MM.1S (cell line): ENCODE measurements around the gene DRC7.

Experiments
- DNase-seq: peaks from one replicate; pipeline ENCODE4 v3.0.0-alpha.2; 2015
- H2AFZ ChIP-seq: fragments of 300-600 bp; sonication (generic); 2 replicates; pipeline ENCODE4 v1.6.0; 2016; ENCODE audit warnings: antibody characterized with exemption, low read length
- H3F3A ChIP-seq: fragments of 300-600 bp; sonication (generic); 2 replicates; pipeline ENCODE4 v1.6.1; 2016; ENCODE audit warnings: mild to moderate bottlenecking, antibody characterized with exemption, low read length, moderate library complexity, mixed read lengths; ENCODE audit not compliant: insufficient read depth
- H3K27ac ChIP-seq: fragments of 300-600 bp; sonication (generic); 2 replicates; pipeline ENCODE4 v1.5.1; 2016; ENCODE audit warnings: mild to moderate bottlenecking, low read length
- H3K27me3 ChIP-seq: fragments of 300-600 bp; sonication (generic); replicated peaks from 2 replicates; pipeline ENCODE4 v1.6.0; 2016; ENCODE audit warnings: low read length; ENCODE audit not compliant: insufficient read depth
- H3K36me3 ChIP-seq: fragments of 300-600 bp; sonication (generic); replicated peaks from 2 replicates; pipeline ENCODE4 v1.6.1; 2016; ENCODE audit warnings: mild to moderate bottlenecking, low read length, mixed read lengths; ENCODE audit not compliant: insufficient read depth
- H3K4me1 ChIP-seq: fragments of 300-600 bp; sonication (generic); 2 replicates; pipeline ENCODE4 v1.6.1; 2016; ENCODE audit warnings: low read length, mixed read lengths
- H3K4me2 ChIP-seq: fragments of 300-600 bp; sonication (generic); 2 replicates; pipeline ENCODE4 v1.6.0; 2016; ENCODE audit warnings: low read depth, low read length
- H3K4me3 ChIP-seq: fragments of 300-600 bp; sonication (generic); 2 replicates; pipeline ENCODE4 v1.5.1; 2016; ENCODE audit warnings: low read length, mixed read lengths
- H3K79me2 ChIP-seq: fragments of 300-600 bp; sonication (generic); 2 replicates; pipeline ENCODE4 v1.6.1; 2016; ENCODE audit warnings: mixed run types, low read length, mixed read lengths
- H3K9ac ChIP-seq: fragments of 300-600 bp; sonication (generic); 2 replicates; pipeline ENCODE4 v1.6.1; 2016; ENCODE audit warnings: low read length, mixed read lengths
- H3K9me2 ChIP-seq: fragments of 300-600 bp; sonication (generic); replicated peaks from 2 replicates; pipeline ENCODE4 v1.6.1; 2016; ENCODE audit warnings: mild to moderate bottlenecking, low read length, mixed read lengths; ENCODE audit not compliant: insufficient read depth
- H3K9me3 ChIP-seq: fragments of 300-600 bp; sonication (generic); replicated peaks from 2 replicates; pipeline ENCODE4 v1.6.1; 2016; ENCODE audit warnings: mild to moderate bottlenecking, low read length, mixed read lengths; ENCODE audit not compliant: insufficient read depth
- H4K20me1 ChIP-seq: fragments of 300-600 bp; sonication (generic); 2 replicates; pipeline ENCODE4 v1.6.1; 2016; ENCODE audit warnings: mild to moderate bottlenecking, low read length, moderate library complexity, mixed read lengths; ENCODE audit not compliant: insufficient read depth
- EZH2 ChIP-seq: fragments of 300-600 bp; sonication (generic); optimal IDR thresholded peaks from 2 replicates; pipeline ENCODE3; 2017; ENCODE audit warnings: low read depth, mild to moderate bottlenecking, antibody characterized with exemption, low read length, mixed read lengths
- EZH2phosphoT487 ChIP-seq: fragments of 300-600 bp; sonication (generic); IDR thresholded peaks from 2 replicates; pipeline ENCODE4 v1.6.1; 2018; ENCODE audit warnings: antibody characterized with exemption, low read length
- TF ChIP-seq, protein P1 (sequence below): fragments of 300-600 bp; sonication (generic); IDR thresholded peaks from 2 replicates; pipeline ENCODE4 v1.5.1; 2016; ENCODE audit warnings: antibody characterized with exemption, low read length, mixed read lengths

DRC7 gene

DNA sequence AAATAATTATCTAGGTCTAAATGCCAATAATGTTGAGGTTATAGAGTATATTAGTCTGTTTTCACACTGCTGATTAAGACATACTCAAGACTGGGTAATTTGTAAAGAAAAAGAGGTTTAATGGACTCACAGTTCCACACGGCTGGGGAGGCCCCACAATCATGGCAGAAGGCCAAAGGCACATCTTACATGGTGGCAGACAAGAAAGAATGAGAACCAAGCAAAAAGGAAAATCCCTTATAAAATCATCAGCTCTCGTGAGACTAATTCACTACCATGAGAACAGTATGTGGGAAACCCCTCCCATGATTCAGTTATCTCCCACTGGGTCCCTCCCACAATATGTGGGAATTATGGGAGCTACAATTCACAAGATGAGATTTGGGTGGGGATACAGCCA lies 38.1 kb downstream of the DRC7 start:
- H3K9me2 ChIP-seq, result no peaks in the 10 kb centered on the region
- H3K36me3 ChIP-seq, result no peaks in the 10 kb centered on the region
- no peaks in the 10 kb centered on the region for H3K9me3 ChIP-seq
- H4K20me1 ChIP-seq, result no peaks in the 10 kb centered on the region
- no peak overlapping the region for H3K27ac ChIP-seq
- H3F3A ChIP-seq, result no peaks in the 10 kb centered on the region
- no peak overlapping the region for H3K4me3 ChIP-seq
- no peaks in the 10 kb centered on the region for H3K27me3 ChIP-seq
- H3K79me2 ChIP-seq, result peaks cover 8% of the 10 kb centered on the region; the same call in 1 of the 2 replicates
- no peak for DNase-seq
- H3K9ac ChIP-seq, result no peak overlapping the region
- TF ChIP-seq EZH2, result no peak
- TF ChIP-seq, protein P1, sequence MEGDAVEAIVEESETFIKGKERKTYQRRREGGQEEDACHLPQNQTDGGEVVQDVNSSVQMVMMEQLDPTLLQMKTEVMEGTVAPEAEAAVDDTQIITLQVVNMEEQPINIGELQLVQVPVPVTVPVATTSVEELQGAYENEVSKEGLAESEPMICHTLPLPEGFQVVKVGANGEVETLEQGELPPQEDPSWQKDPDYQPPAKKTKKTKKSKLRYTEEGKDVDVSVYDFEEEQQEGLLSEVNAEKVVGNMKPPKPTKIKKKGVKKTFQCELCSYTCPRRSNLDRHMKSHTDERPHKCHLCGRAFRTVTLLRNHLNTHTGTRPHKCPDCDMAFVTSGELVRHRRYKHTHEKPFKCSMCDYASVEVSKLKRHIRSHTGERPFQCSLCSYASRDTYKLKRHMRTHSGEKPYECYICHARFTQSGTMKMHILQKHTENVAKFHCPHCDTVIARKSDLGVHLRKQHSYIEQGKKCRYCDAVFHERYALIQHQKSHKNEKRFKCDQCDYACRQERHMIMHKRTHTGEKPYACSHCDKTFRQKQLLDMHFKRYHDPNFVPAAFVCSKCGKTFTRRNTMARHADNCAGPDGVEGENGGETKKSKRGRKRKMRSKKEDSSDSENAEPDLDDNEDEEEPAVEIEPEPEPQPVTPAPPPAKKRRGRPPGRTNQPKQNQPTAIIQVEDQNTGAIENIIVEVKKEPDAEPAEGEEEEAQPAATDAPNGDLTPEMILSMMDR, result no peak
- no peak for TF ChIP-seq EZH2phosphoT487
- H3K4me1 ChIP-seq, result no peaks in the 10 kb centered on the region
- no peak overlapping the region for H3K4me2 ChIP-seq
- no peak overlapping the region for H2AFZ ChIP-seq

DNA sequence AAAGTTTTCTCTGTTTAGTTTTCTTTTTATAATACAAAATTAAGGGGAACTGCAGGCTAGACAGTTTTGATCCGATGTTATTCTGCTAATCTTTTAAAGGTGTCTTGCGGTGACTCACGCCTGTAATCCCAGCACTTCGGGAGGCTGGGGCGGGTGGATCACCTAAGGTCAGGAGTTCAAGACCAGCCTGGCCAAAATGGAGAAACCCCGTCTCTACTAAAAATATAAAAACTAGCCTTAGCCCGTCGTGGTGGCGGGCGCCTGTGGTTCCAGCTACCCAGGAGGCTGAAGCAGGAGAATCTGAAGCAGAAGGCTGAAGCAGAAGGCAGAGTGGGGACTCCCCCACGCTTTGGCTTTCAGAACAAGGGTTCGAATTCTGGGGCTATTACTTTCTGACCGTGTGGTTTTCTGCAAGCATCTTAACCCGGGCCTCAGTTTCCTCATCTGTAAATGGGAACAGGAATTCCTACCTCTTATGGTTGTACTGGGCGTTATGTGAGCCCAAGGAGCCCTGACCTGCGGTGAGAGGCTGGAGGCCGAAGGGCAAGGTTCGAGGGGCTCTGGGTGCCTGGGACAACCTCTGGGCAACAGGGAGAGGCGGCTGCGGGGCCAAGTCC lies 39.8 kb downstream of the DRC7 start:
- H3K9ac ChIP-seq, result peak overlapping the region; percentile 87
- no peaks in the 10 kb centered on the region for H3F3A ChIP-seq
- no peaks in the 10 kb centered on the region for H3K27me3 ChIP-seq
- no peaks in the 10 kb centered on the region for H4K20me1 ChIP-seq
- H3K4me3 ChIP-seq, result peak overlapping the region; percentile 90
- no peaks in the 10 kb centered on the region for H3K4me1 ChIP-seq
- peak overlapping the region; percentile 51; the same call in 1 of the 2 replicates for H3K27ac ChIP-seq
- peak overlapping the region; percentile 95 for H2AFZ ChIP-seq
- H3K36me3 ChIP-seq, result no peaks in the 10 kb centered on the region
- H3K79me2 ChIP-seq, result peaks cover 8% of the 10 kb centered on the region; the same call in 1 of the 2 replicates
- no peaks in the 10 kb centered on the region for H3K9me2 ChIP-seq
- TF ChIP-seq EZH2, result no peak
- TF ChIP-seq, protein P1, result no peak
- TF ChIP-seq EZH2phosphoT487, result no peak
- peak overlapping the region; percentile 77 for H3K4me2 ChIP-seq
- DNase-seq, result no peak
- no peaks in the 10 kb centered on the region for H3K9me3 ChIP-seq

DNA sequence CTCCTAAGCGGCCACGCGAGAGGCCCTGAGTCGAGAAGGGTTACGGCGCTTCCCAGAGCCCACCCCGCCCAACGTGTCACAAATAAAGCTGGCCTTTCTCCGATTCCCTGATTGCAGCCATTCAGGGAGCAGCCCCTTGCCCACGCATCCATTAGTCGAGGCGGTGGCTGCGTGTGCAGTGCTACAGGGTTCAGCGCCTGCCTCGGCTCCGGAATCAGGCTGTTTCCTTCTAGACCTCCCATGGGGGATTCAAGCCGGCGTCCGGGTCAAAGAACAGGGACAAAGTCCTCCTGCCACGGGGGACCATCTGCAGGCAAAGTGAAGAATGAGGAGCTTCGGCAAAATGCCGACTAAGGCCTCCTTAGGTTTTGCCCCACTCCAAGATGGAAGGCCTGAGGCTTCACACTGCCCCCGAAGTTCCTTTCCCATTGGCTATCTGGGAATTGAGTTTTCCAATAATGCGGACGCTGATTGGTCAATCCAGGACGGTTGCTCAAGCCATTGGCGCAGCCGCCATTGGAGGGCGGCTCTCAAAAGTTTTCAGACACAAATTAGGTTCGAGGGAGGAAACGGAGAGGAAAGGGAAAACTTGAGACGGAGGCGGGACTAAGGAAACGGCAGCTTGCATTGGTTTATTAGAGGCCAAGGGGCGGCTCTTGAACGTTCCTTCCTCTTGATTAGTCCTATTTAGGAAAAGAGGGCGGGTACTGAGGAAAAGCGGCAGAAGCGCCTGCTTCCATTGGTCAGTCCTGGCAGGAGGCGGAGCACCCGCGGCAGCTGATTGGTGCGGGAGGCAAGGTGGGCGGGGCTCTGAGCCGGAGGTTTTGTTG lies 40.5 kb downstream of the DRC7 start:
- TF ChIP-seq, protein P1, result no peak
- TF ChIP-seq EZH2phosphoT487 (no peak), EZH2 (no peak)
- H3F3A ChIP-seq, result no peaks in the 10 kb centered on the region
- H2AFZ ChIP-seq, result peak overlapping the region; percentile 95
- H3K9me3 ChIP-seq, result no peaks in the 10 kb centered on the region
- H3K4me3 ChIP-seq, result peak overlapping the region; percentile 90
- H3K4me1 ChIP-seq, result no peaks in the 10 kb centered on the region
- peak; percentile 100 for DNase-seq
- H3K9ac ChIP-seq, result peak overlapping the region; percentile 87
- H3K27ac ChIP-seq, result peak overlapping the region; percentile 51; the same call in 1 of the 2 replicates
- H3K4me2 ChIP-seq, result peak overlapping the region; percentile 97
- no peaks in the 10 kb centered on the region for H4K20me1 ChIP-seq
- H3K27me3 ChIP-seq, result no peaks in the 10 kb centered on the region
- peaks cover 8% of the 10 kb centered on the region; the same call in 1 of the 2 replicates for H3K79me2 ChIP-seq
- H3K9me2 ChIP-seq, result no peaks in the 10 kb centered on the region
- H3K36me3 ChIP-seq, result no peaks in the 10 kb centered on the region
